CD14-positive monocyte (primary cell): ENCODE data around the gene ARCN1. TPM values are rescaled to one million over a fixed set of nuclear protein-coding genes. Genes with fewer than 3 reads are reported as not detected.

Experiments
- DNase-seq, 3 donors: peaks; one replicate each; pipeline ENCODE4 v3.0.0-alpha.2; 2011 to 2022
- H2AFZ ChIP-seq: 2 replicates; pipeline ENCODE4 v1.6.0; 2012; ENCODE audit warnings: mild to moderate bottlenecking, low read depth, low read length, inconsistent platforms; ENCODE audit not compliant: insufficient read depth, poor library complexity, severe bottlenecking
- H3K27ac ChIP-seq, 2 donors: 1 replicate in 1 of 2; 2 replicates in 1 of 2; pipeline ENCODE4 v1.5.1; 2012 to 2013; ENCODE audit warnings: low read length in 2 of 2, control low read depth in 1 of 2, inconsistent platforms in 1 of 2, low read depth in 1 of 2, mild to moderate bottlenecking in 1 of 2
- H3K27me3 ChIP-seq, 2 donors: one replicate each; pipeline versions ENCODE4 v1.6.0 to v1.6.1; 2011 to 2013; ENCODE audit warnings: low read length in 2 of 2; ENCODE audit not compliant: control insufficient read depth in 2 of 2, insufficient read depth in 2 of 2
- H3K36me3 ChIP-seq, 2 donors: replicated peaks in 1 of 2; 1 replicate in 1 of 2; 2 replicates in 1 of 2; pipeline versions ENCODE4 v1.5.1 to v1.6.1; 2012 to 2013; ENCODE audit warnings: low read length in 2 of 2, control low read depth in 1 of 2, inconsistent platforms in 1 of 2, mild to moderate bottlenecking in 1 of 2; ENCODE audit not compliant: insufficient read depth in 2 of 2, control insufficient read depth in 1 of 2
- H3K4me1 ChIP-seq, 2 donors: 1 replicate in 1 of 2; 2 replicates in 1 of 2; pipeline versions ENCODE4 v1.5.1 to v1.6.1; 2012 to 2013; ENCODE audit warnings: low read length in 2 of 2, control low read depth in 1 of 2, inconsistent platforms in 1 of 2, mild to moderate bottlenecking in 1 of 2, moderate library complexity in 1 of 2; ENCODE audit not compliant: insufficient read depth in 2 of 2, control insufficient read depth in 1 of 2
- H3K4me2 ChIP-seq: replicated peaks from 2 replicates; pipeline ENCODE3; 2012; ENCODE audit warnings: low read length, moderate library complexity, mild to moderate bottlenecking; ENCODE audit not compliant: poor library complexity, severe bottlenecking; ENCODE audit errors: extremely low read depth
- H3K4me3 ChIP-seq, 3 experiments: fragments of 200-600 bp in 1 of 3; sonication (generic) in 1 of 3; replicated peaks in 1 of 3; 1 replicate in 2 of 3; 2 replicates in 1 of 3; pipeline ENCODE4 v1.5.1; 2011 to 2013; ENCODE audit warnings: low read length in 3 of 3, mild to moderate bottlenecking in 3 of 3, control low read depth in 2 of 3, low read depth in 2 of 3, inconsistent platforms in 1 of 3, moderate library complexity in 1 of 3
- H3K79me2 ChIP-seq: 2 replicates; pipeline ENCODE4 v1.6.0; 2012; ENCODE audit warnings: mild to moderate bottlenecking, control low read depth, inconsistent platforms, low read length, moderate library complexity; ENCODE audit not compliant: insufficient read depth
- H3K9ac ChIP-seq: 2 replicates; pipeline ENCODE4 v1.6.0; 2017; ENCODE audit warnings: low read length, mild to moderate bottlenecking; ENCODE audit not compliant: insufficient read depth, poor library complexity, severe bottlenecking
- H3K9me3 ChIP-seq, 2 donors: replicated peaks in 1 of 2; 1 replicate in 1 of 2; 2 replicates in 1 of 2; pipeline versions ENCODE4 v1.5.1 to v1.6.1; 2012 to 2013; ENCODE audit warnings: low read length in 2 of 2, control low read depth in 1 of 2; ENCODE audit not compliant: control insufficient read depth in 1 of 2, insufficient read depth in 1 of 2
- H4K20me1 ChIP-seq: 2 replicates; pipeline ENCODE4 v1.6.0; 2012; ENCODE audit warnings: mild to moderate bottlenecking, low read length, control low read depth, moderate library complexity; ENCODE audit not compliant: insufficient read depth
- H3K27ac Mint-ChIP-seq, 7 donors: one replicate each; pipeline ENCODE4 v1.8.0; 2020; ENCODE audit warnings: mild to moderate bottlenecking in 7 of 7, mixed read lengths in 7 of 7, moderate library complexity in 6 of 7, inconsistent platforms in 2 of 7
- H3K27me3 Mint-ChIP-seq, 3 donors: one replicate each; pipeline ENCODE4 v1.8.0; 2021 to 2022; ENCODE audit warnings: low read depth in 3 of 3, mild to moderate bottlenecking in 3 of 3, mixed read lengths in 3 of 3, moderate library complexity in 3 of 3, inconsistent platforms in 1 of 3
- H3K36me3 Mint-ChIP-seq, 2 donors: one replicate each; pipeline ENCODE4 v1.8.0; 2020; ENCODE audit warnings: mixed read lengths in 2 of 2, inconsistent platforms in 1 of 2, mild to moderate bottlenecking in 1 of 2
- H3K4me1 Mint-ChIP-seq: one replicate; pipeline ENCODE4 v1.8.0; 2020; ENCODE audit warnings: mild to moderate bottlenecking, mixed read lengths
- H3K4me3 Mint-ChIP-seq, 2 donors: one replicate each; pipeline ENCODE4 v1.8.0; 2020; ENCODE audit warnings: mild to moderate bottlenecking in 2 of 2, mixed read lengths in 2 of 2, moderate library complexity in 1 of 2
- H3K9me3 Mint-ChIP-seq, 7 donors: one replicate each; pipeline ENCODE4 v1.8.0; 2020 to 2022; ENCODE audit warnings: mixed read lengths in 7 of 7, mild to moderate bottlenecking in 6 of 7, moderate library complexity in 6 of 7, inconsistent platforms in 2 of 7
- CTCF ChIP-seq: fragments of 200-600 bp; IDR thresholded peaks from one replicate; pipeline ENCODE4 v1.8.0; 2022; ENCODE audit warnings: antibody characterized with exemption, mild to moderate bottlenecking
- WGBS: methylation state at CpG from one replicate; pipeline ENCODE4 v1.1.5; 2013; ENCODE audit warnings: missing lambda C conversion rate; ENCODE audit not compliant: insufficient coverage; 5-methylcytosine and 5-hydroxymethylcytosine counted together
- intact Hi-C, 2 donors: fragments of 100-400 bp; cut with micrococcal nuclease; formaldehyde crosslinking; loops; one replicate each; pipeline versions ENCODE4 v1.15.0 to v1.15.1; 2023
- polyA plus RNA-seq, 3 donors: library from polyadenylated mRNA; depleted of rRNA in 1 of 3; unstranded in 2 of 3; stranded (reverse) in 1 of 3; fragments of 300-500 nt in 2 of 3; fragments of >200 nt in 1 of 3; fragmentation: Illumina TruSeq in 2 of 3; gene quantifications; 1 replicate in 2 of 3; 2 replicates in 1 of 3; pipeline ENCODE4 v1.2.3, GENCODE V29; 2012 to 2021

The ARCN1 gene
- polyA plus RNA-seq, 3 donors = 36.1 to 101 (median 79.7) TPM

- no peaks in the 10 kb centered on the region for H3K9me3 Mint-ChIP-seq
- Histone ChIP-seq H2AFZ (no peak overlapping the region), H3K79me2 (no peaks in the 10 kb centered on the region), H3K4me2 (no peak overlapping the region), H3K9ac (no peak overlapping the region), H3K4me1 (no peaks in the 10 kb centered on the region), H3K36me3 (no peaks in the 10 kb centered on the region), H3K27me3 (no peaks in the 10 kb centered on the region), H3K27ac (no peak overlapping the region), H3K4me3 (no peak overlapping the region), H4K20me1 (no peaks in the 10 kb centered on the region), H3K9me3 (no peaks in the 10 kb centered on the region)
- H3K27me3 Mint-ChIP-seq = peaks cover 0 to 9% (median 2%) of the 10 kb centered on the region in 3 donors
- no peak for DNase-seq
- intact Hi-C loops = no loop called here
- no peak overlapping the region for H3K4me3 Mint-ChIP-seq
- WGBS = 100% methylated on average over 9 of the region's 13 CpGs
- no peaks in the 10 kb centered on the region for H3K36me3 Mint-ChIP-seq
- no peak for TF ChIP-seq CTCF
- no peaks in the 10 kb centered on the region for H3K4me1 Mint-ChIP-seq
- peak overlapping the region in 1 of 7 donors; percentile 72 for H3K27ac Mint-ChIP-seq
These were observed 56.2 kb downstream of the ARCN1 start for GRCh38 chr11:118628432-118628831.

GRCh38 chr11:118628861-118629549, 56.8 kb downstream of the ARCN1 start:
- no peak overlapping the region for H3K4me3 Mint-ChIP-seq
- peaks cover 2 to 9% (median 2%) of the 10 kb centered on the region in 3 donors for H3K27me3 Mint-ChIP-seq
- Histone ChIP-seq H3K4me3 (no peak overlapping the region), H3K27me3 (peaks cover 0 to 4% of the 10 kb centered on the region in 2 donors), H3K79me2 (no peaks in the 10 kb centered on the region), H3K36me3 (no peaks in the 10 kb centered on the region), H3K27ac (no peak overlapping the region), H3K4me2 (no peak overlapping the region), H2AFZ (no peak overlapping the region), H4K20me1 (no peaks in the 10 kb centered on the region), H3K9me3 (no peaks in the 10 kb centered on the region), H3K4me1 (no peaks in the 10 kb centered on the region), H3K9ac (no peak overlapping the region)
- DNase-seq = no peak
- intact Hi-C loops = no loop called here
- no peak overlapping the region for H3K27ac Mint-ChIP-seq
- no peaks in the 10 kb centered on the region for H3K9me3 Mint-ChIP-seq
- TF ChIP-seq CTCF = no peak
- WGBS = 64% methylated on average over 5 of the region's 5 CpGs
- no peaks in the 10 kb centered on the region for H3K36me3 Mint-ChIP-seq
- no peaks in the 10 kb centered on the region for H3K4me1 Mint-ChIP-seq
